ENCODE results near the gene HPN.

HPN gene

GRCh38 chr19:35065574-35065973 is 24.1 kb downstream of the HPN start:
- no peak for DNase-seq

DNA sequence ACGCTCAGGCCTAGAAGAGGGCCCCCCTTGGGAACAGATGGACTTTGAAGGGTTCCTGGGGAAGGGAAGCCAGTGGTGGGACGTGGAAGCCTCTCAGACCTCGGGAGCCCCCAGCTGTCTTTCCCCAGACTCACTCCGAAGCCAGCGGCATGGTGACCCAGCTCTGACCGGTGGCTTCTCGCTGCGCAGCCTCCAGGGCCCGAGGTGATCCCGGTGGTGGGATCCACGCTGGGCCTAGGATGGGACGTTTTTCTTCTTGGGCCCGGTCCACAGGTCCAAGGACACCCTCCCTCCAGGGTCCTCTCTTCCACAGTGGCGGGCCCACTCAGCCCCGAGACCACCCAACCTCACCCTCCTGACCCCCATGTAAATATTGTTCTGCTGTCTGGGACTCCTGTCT is 24.6 kb downstream of the HPN start:
- DNase-seq, result no peak

DNA sequence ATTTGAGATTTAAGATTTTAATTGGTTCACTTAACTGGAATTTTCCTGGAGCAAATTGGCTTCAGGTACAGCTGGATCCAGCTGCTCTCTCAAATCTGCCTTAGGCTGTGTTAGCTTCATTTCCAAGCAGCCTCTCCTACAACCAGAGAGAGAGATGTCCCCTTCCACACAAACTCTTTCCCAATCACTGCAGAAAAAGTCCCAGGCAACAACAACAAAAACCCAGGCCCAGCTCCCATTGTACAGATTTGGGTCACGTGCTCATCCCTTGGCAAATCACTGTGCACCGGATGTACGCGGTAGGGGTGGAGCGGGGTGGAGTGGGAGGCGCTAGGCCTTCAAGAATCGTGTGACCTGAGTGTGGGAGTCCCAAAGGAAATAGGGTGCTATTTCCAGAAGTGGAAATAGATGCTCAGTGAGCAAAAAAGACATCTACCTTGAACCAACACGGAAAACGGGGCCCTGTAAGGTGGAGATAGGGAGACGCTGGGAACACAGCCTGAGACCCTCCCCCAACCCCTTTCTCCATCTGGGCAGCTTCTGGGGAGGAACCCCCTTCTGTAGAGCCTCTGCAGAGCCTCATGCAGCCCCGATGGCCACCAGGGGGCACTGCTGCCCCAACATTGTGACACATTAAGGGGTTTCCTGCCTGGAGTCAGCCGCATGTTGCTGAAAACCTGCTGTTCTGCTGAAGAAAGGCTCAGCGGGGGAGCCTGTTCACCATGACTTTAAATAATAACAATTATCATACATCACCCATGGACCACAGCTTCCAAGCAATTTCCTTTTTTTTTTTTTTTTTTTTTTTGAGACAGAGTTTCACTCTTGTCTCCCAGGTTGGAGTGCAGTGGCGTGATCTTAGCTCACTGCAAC is 25.4 kb downstream of the HPN start:
- DNase-seq, result peak; percentile 37

DNA sequence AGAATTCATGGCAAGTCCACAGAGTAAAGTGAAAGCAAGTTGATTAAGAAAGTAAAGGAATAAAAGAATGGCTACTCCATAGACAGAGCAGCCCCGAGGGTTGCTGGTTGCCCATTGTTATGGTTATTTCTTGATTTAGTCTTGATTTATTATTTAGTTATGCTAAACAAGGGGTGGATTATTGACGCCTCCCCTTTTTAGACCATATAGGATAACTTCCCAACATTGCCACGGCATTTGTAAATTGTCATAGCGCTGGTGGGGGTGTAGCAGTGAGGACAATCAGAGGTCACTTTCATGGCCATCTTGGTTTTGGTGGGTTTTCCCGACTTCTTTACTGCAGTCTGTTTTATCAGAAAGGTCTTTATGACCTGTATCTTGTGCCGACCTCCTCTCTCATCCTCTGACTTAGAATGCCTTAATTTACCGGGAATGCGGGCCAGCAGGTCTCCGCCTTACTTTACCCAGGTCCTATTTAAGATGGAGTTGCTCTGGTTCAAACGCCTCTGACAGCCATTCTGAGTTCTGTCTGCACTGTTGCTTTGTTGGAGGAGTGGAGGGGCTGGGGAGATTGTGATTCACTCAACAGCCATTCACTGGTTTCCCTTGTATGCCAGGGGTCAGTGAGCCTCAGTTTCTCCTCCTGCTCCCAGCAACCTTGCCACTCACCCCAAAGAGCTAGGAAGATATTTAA is 27.6 kb downstream of the HPN start:
- no peak for DNase-seq

GRCh38 chr19:35069696-35070095 is 28.2 kb downstream of the HPN start:
- no peak for DNase-seq

DNA sequence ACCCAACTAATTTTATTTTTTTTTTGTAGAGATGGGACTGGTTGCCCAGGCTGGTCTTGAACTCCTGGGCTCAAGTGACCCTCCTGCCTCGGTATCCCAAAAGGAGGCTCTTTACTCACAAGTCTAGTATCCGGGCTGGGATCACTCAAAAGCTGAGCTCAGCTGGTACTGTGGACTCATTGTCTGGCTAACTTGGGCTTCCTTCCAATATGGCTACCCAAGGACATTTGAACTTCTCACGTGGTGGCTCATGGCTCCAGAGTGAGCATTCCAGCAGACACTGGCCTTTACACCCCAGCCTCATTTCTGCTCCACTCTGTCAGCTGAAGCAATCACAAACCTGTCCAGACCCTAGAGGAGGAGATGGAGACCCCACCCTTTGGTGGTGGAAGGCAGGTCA is 28.9 kb downstream of the HPN start:
- no peak for DNase-seq

DNA sequence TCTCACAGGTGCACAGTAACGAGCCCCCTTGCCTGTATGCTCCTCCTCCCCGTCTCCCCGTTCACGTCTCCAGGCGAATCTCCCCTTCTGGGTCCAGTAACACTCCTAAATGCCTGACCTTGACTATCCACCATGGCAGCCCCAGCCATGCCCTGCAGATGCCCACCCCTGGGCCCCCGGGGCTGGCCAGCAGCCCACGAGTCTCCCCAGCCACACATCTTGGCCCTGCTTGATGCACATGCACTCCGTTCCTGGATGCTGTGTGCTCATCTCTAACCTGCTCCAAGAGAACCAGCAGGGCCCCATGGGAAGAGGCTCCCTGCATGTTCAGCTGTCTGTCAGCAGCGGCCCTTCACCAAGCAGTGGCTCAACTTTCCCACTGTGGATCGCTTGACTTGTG is 32.0 kb downstream of the HPN start:
- no peak for DNase-seq

DNA sequence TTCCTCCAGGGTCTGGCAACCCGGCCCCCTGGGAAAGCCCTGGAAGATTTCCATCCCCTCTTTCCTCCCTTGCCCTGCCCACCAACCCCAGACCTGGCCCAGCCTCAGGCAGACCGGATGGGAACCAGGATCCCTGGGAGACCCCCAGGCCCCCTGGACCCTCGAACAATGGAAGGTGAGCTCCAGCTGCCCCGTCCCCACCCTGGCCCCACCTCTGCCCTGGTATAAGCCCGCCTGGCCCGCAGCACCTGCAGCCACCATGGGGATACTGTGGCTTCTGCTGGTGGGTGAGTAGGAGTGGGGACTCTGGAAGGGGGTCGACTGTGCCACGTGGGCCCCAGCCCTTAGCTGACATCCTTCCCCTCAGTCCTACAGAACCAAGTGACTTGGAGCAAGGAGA is 32.4 kb downstream of the HPN start:
- DNase-seq, result no peak

DNA sequence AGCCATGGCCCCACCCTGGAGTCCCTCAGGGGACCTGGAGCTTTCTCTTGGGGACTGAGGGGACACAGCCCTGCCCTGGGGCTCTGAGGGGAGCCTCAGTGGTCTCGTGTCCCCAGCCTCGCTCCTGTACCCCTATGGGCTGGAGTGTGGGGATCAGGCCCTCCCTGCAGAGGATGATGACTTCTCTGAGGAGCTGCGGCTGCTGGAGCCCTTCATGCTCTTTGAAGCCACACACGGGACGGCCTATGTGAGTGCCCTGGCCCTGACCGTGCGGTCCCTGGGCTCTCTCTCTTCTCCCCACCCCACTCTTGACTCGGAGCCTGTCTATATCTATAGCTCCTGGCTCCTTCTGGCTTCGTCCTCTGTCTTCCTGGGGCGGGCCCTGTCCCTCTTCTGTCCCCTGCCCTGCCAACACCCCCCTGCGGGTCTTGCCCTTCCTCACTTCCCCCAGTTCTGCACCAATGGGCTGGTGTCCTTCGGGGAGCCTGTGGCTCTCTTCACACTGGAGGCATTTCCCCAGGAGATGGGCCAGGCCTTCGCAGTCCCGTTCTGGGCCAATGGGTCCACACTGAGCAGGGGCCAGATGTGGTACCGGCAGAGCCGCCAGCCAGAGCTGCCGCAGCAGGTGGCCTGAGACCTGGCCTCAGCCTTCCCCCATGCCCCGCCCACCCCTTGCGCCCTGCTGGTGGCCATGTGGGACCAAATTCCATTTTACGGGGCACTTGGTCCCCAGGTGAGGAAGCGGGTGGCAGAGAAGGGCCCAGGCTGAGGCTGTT is 33.1 kb downstream of the HPN start:
- DNase-seq, result no peak

- no peak for DNase-seq
Measured at GRCh38 chr19:35075202-35076025, 33.9 kb downstream of the HPN start.

DNA sequence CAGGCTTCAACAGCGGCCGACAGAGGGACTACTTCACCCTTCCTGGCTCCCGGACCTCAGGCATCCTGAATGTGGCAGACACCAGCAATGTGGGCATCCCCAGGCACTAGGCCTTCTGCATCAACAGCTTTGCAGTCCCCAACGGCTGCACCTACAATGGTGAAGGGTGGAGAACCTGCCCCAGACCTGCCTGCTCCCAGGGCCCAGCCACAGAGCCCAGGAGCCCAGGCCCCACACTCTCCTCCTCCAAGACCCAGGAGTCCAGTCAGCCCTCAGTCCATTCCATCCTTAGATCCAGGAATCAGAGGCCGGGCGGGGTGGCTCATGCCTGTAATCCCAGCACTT is 34.5 kb downstream of the HPN start:
- no peak for DNase-seq

DNA sequence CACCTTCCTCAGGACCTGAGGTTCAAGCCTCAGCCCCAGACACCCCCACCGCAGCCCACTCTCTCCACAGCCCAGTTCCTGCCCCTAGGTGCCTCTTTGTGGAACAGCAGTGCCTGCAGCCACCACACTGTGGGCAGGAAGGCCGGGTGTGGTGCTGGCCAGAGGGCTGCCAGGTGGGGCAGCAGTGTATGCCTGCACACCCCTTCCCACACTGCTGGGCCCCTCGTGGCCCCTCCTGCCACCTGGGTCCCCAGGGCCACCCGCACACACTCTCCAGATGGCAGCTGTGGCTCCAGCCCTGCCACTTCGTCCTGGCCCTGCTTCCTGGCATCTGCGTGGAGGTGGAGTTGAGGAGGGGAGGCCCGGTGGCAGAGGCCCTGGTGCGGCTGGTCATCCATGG is 35.1 kb downstream of the HPN start:
- no peak for DNase-seq

GRCh38 chr19:35077411-35078223 is 36.1 kb downstream of the HPN start:
- DNase-seq, result no peak

DNA sequence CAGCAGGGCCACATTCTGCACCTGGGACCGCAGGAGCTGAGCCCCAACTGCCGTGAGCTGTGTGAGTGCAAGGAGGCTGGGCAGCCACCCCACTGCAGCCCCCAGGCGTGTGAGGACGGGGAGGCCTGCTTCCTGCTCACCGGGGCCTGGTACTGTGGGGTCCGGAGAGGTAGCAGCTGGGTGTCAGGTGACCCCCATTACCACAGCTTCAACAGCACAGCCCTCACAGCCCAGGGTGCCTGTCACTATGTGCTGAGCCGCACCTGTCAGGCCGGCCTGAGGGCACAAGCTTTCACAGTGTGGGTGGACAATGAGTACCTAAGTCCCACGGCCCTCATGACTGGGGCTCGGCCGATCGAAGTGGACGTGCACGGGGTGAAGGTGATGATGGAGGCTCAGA is 38.3 kb downstream of the HPN start:
- DNase-seq, result no peak

DNA sequence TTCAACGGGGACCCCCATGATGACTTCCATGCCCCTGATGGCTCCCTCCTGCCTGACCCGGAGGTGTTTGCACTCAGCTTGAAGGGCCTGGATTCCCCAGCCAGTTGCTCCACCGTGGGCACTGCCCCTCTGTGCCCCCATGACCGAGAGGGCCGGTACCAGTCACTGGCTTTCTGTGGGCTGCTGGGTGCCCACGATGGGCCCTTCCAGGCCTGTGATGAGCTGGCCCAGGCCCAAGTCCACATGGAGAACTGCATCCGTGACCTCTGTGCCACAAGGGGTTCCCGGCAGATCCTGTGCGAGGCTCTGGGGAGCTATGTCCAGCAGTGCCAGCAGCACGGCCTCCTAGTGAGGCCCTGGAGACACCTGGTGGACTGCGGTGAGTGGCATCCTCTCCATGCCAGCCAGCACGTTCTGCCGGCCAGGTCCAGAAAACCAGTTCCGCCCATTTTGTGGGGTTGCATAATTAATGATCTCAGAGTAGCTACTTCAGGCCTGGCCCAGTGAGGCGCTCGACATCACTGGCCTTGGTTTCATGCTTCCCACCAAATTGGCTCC is 39.2 kb downstream of the HPN start:
- DNase-seq, result no peak

DNA sequence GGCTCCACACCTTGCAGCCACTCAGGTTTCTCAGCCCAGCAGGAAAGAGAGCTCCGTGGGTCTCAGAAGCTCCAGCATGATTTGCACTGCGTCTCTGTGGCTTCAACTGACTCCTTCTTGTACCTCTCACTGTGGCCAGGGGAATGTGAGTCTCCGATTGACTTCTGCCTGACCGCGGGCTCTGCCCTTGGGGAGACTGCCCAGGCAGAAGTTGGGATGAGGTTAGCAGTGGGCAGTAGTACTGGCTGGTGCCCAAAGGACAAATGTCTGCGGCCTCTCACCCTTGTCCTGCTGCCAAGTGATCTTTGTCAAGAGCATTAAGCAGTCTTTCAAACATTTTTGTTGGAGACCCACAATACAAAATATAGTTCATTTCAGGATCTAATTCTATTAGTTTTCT is 39.7 kb downstream of the HPN start:
- no peak for DNase-seq

- no peak for DNase-seq
Measured at GRCh38 chr19:35083691-35084508, 42.4 kb downstream of the HPN start.

- no peak for DNase-seq
Measured at GRCh38 chr19:35084509-35084762, 42.9 kb downstream of the HPN start.

DNA sequence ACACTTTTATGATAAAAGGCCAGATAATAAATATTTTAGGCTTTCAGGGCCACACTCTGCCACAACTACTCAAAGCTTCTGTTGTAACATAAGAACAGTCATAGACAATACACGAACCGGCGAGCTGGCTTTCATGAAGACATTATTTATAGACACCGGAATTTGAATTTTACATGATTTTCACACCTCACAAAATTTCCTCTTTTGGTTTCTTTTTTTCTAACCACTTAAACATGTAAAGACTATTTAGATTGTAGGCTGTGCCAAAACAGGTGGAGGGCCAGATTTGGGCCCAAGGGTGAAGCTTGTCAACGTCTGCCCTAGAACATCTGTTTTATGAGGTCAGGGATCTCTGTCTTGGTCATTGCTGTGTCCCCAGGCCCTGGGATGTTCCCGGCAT is 44.4 kb downstream of the HPN start:
- DNase-seq, result no peak

- no peak for DNase-seq
Measured at GRCh38 chr19:35086455-35086854, 44.9 kb downstream of the HPN start.

DNA sequence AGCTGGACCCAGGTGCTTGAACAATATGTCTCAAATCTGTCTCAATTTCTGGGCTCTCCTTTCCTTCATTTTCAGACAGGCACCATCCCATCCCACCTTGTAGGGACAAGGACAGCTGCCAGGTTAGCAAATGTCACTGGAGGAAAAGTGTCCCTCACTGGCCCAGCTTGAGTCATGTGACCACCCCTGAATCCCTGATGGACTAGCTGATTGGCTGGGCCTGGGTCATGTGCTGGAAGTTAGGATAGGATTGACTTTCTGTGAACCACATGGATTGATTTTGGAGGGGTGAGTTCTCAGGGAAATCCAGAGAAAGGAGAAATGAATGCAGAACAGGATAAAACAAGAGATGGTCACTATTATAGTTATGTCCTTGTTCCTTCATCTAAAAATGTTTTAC is 45.9 kb downstream of the HPN start:
- DNase-seq, result no peak

All from DMS79 treated with DMSO at 0.1 percent for 48 hours (cell line).